Transverse colon (tissue), 4 donors: ENCODE measurements around the gene AP1S2. TPM values are rescaled to one million over a fixed set of nuclear protein-coding genes. Genes with fewer than 3 reads are reported as not detected.

Source experiments
- DNase-seq: peaks from one replicate; pipeline ENCODE4 v3.0.0-alpha.2; 2019
- H3K27ac ChIP-seq, 4 donors: fragments of 200-600 bp; sonication (generic); 2 replicates each; pipeline ENCODE4 v1.5.1; 2016 to 2018; ENCODE audit warnings: inconsistent platforms in 4 of 4
- H3K27me3 ChIP-seq: fragments of 200-600 bp; sonication (generic); 2 replicates; pipeline ENCODE4 v1.5.1; 2017; ENCODE audit warnings: inconsistent platforms
- H3K36me3 ChIP-seq, 4 donors: fragments of 200-600 bp; sonication (generic); 2 replicates each; pipeline ENCODE4 v1.5.1; 2017 to 2019; ENCODE audit warnings: inconsistent platforms in 4 of 4
- H3K4me1 ChIP-seq, 4 donors: fragments of 200-600 bp; sonication (generic); 2 replicates each; pipeline ENCODE4 v1.5.1; 2017 to 2020; ENCODE audit warnings: inconsistent platforms in 4 of 4
- H3K4me3 ChIP-seq, 4 donors: fragments of 200-600 bp; sonication (generic); 1 replicate in 1 of 4; 2 replicates in 3 of 4; pipeline versions ENCODE4 v1.5.1 to v1.6.1; 2017 to 2019; ENCODE audit warnings: inconsistent platforms in 4 of 4
- H3K9me3 ChIP-seq, 2 donors: fragments of 200-600 bp; sonication (generic); 2 replicates each; pipeline ENCODE4 v1.5.1; 2017 to 2019; ENCODE audit warnings: inconsistent platforms in 2 of 2
- CTCF ChIP-seq, 5 experiments: fragments of 200-600 bp in 3 of 5; fragments of 450-650 bp in 2 of 5; sonication (generic) in 3 of 5; IDR thresholded peaks; 1 replicate in 2 of 5; 2 replicates in 3 of 5; pipeline ENCODE4 v1.5.1; 2016 to 2017; ENCODE audit warnings: antibody characterized with exemption in 5 of 5, inconsistent platforms in 3 of 5, mild to moderate bottlenecking in 2 of 5, moderate library complexity in 1 of 5
- EP300 ChIP-seq: sonication (generic); formaldehyde crosslinking; IDR thresholded peaks from one replicate; pipeline ENCODE4 v1.6.1; 2017; ENCODE audit warnings: antibody characterized with exemption, low read depth
- POLR2A ChIP-seq: fragments of 450-650 bp; IDR thresholded peaks from one replicate; pipeline ENCODE4 v1.6.1; 2016; ENCODE audit warnings: antibody characterized with exemption, mild to moderate bottlenecking, moderate library complexity
- POLR2AphosphoS5 ChIP-seq, 3 donors: sonication (generic); formaldehyde crosslinking; IDR thresholded peaks; one replicate each; pipeline ENCODE4 v1.6.1; 2016; ENCODE audit warnings: antibody characterized with exemption in 3 of 3
- WGBS, 2 donors: methylation state at CpG; one replicate each; pipeline ENCODE4 v1.1.5; 2018; ENCODE audit warnings: low coverage in 1 of 2; 5-methylcytosine and 5-hydroxymethylcytosine counted together
- in situ Hi-C, 4 donors: fragments of 200-750 bp; cut with MboI; loops; one replicate each; pipeline versions ENCODE4 v1.15.0 to v1.15.1; 2017; ENCODE audit warnings: low sequenced_read_pairs in 3 of 4, low pct_ligation_motif_present in 1 of 4, low pct_unique_long_range_greater_than_20kb in 1 of 4
- intact Hi-C: fragments of 100-400 bp; cut with DNase I; formaldehyde crosslinking; loops from one replicate; pipeline ENCODE4 v1.15.1; 2023; ENCODE audit warnings: low total_unique reads
- total RNA-seq, 4 donors: library from RNA; depleted of rRNA; stranded (reverse); fragments of >200 nt; gene quantifications; one replicate each; pipeline ENCODE4 v1.1.0, GENCODE V29; 2016

AP1S2 gene
- total RNA-seq, 4 donors from 2014 or later, result 26.2 to 27.6 (median 26.7) TPM

GRCh38 chrX:15781961-15782699, 72.5 kb downstream of the AP1S2 start:
- H3K27ac ChIP-seq, result peak overlapping the region in 1 of 4 donors; percentile 41
- intact Hi-C loops, result no loop called here

More at GRCh38 chrX:15781961-15782699, 72.5 kb downstream of the AP1S2 start:
- Histone ChIP-seq H3K4me3 (no peak overlapping the region), H3K27me3 (no peaks in the 10 kb centered on the region), H3K36me3 (no peaks in the 10 kb centered on the region), H3K4me1 (no peaks in the 10 kb centered on the region), H3K9me3 (no peaks in the 10 kb centered on the region)
- in situ Hi-C loops, result loop anchor here in 1 of 4 donors (25.0 kb wide), 1 partner anchor 95 kb away; no protein-coding TSS in a partner anchor
- peak; percentile 13 for DNase-seq
- TF ChIP-seq EP300 (no peak), POLR2A (no peak), CTCF (IDR thresholded peaks at IDR 0.05) (no peak), POLR2AphosphoS5 (IDR thresholded peaks at IDR 0.05) (no peak)
- WGBS, 2 donors, result 56 to 78% methylated on average over 6 to 13 of the region's 13 CpGs

Other genes starting within 250 kb of the AP1S2 start
- gene CLTRN, start 190.0 kb downstream of the AP1S2 start, total RNA-seq, result under 1 TPM in 1 of 4 donors, not detected in 3; 0.48 TPM
- 10 to 100 TPM in 1 of 4 donors, 1 to 10 TPM in 3; 1.1 to 69.3 (median 4.7) TPM for gene CA5B, start 116.5 kb downstream of the AP1S2 start, total RNA-seq
- 100 to 1,000 TPM in 1 of 4 donors, 10 to 100 TPM in 1, 1 to 10 TPM in 1, not detected in 1; 5.3 to 263 (median 12.4) TPM for gene ZRSR2, start 64.3 kb downstream of the AP1S2 start, total RNA-seq